Adrenal gland (tissue), 12 donors: ENCODE data around the gene ASCL2. TPM values are rescaled to one million over a fixed set of nuclear protein-coding genes. Genes with fewer than 3 reads are reported as not detected.

Experiments
- DNase-seq, 7 donors: peaks; one replicate each; pipeline ENCODE4 v3.0.0-alpha.2; 2019 to 2020
- H3K27ac ChIP-seq, 5 donors: fragments of 200-600 bp; sonication (generic) in 4 of 5; 1 replicate in 3 of 5; 2 replicates in 2 of 5; pipeline versions ENCODE4 v1.5.1 to v1.8.0; 2016 to 2020; ENCODE audit warnings: mild to moderate bottlenecking in 1 of 5
- H3K27me3 ChIP-seq: fragments of 200-600 bp; 2 replicates; pipeline ENCODE4 v1.8.0; 2021
- H3K36me3 ChIP-seq, 2 donors: fragments of 200-600 bp; replicated peaks in 1 of 2; 1 replicate in 1 of 2; 2 replicates in 1 of 2; pipeline versions ENCODE4 v1.5.1 to v1.8.0; 2018 to 2022
- H3K4me1 ChIP-seq, 2 donors: fragments of 200-600 bp; replicated peaks in 1 of 2; 1 replicate in 1 of 2; 2 replicates in 1 of 2; pipeline versions ENCODE4 v1.5.1 to v1.8.0; 2018 to 2021
- H3K4me3 ChIP-seq, 4 donors: fragments of 200-600 bp; sonication (generic) in 3 of 4; one replicate each; pipeline ENCODE4 v1.5.1; 2016 to 2018
- H3K9me3 ChIP-seq, 3 donors: fragments of 200-600 bp; sonication (generic) in 1 of 3; replicated peaks in 1 of 3; 1 replicate in 2 of 3; 2 replicates in 1 of 3; pipeline versions ENCODE4 v1.5.1 to v1.8.0; 2016 to 2021
- CTCF ChIP-seq, 6 experiments: fragments of 450-650 bp in 4 of 6; fragments of 200-600 bp in 2 of 6; sonication (generic) in 1 of 6; IDR thresholded peaks; 1 replicate in 5 of 6; 2 replicates in 1 of 6; pipeline versions ENCODE4 v1.5.1 to v1.8.0; 2016 to 2021; ENCODE audit warnings: antibody characterized with exemption in 6 of 6, mild to moderate bottlenecking in 2 of 6, moderate library complexity in 1 of 6
- POLR2A ChIP-seq, 2 donors: fragments of 450-650 bp; IDR thresholded peaks; one replicate each; pipeline ENCODE4 v1.6.1; 2017; ENCODE audit warnings: antibody characterized with exemption in 2 of 2, mild to moderate bottlenecking in 2 of 2, moderate library complexity in 1 of 2
- WGBS, 4 donors: extraction: QIAGEN DNeasy Blood & Tissue Kit in 2 of 4; methylation state at CpG; one replicate each; pipeline versions ENCODE4 v1.1.5 to v1.1.7; 2013 to 2017; 5-methylcytosine and 5-hydroxymethylcytosine counted together
- intact Hi-C, 2 donors: fragments of 100-400 bp; cut with DNase I; formaldehyde crosslinking; loops; one replicate each; pipeline versions ENCODE4 v1.14.1 to v1.15.0; 2022 to 2023
- polyA plus RNA-seq, 3 donors: library from polyadenylated mRNA; stranded (reverse); fragments of 200-250 nt in 2 of 3; fragments of 350-450 nt in 1 of 3; fragmentation: Illumina TruSeq in 1 of 3; extraction: RNeasy Lipid Tissue Mini Kit (QIAGEN cat#74804) in 1 of 3; gene quantifications; one replicate each; pipeline ENCODE4 v1.2.3, GENCODE V29; 2013 to 2014
- total RNA-seq, 9 donors: library from RNA; depleted of rRNA in 4 of 9; stranded (reverse); fragments of >200 nt in 4 of 9; fragments of 120-200 nt in 1 of 9; fragmentation: NEBNext Ultra II Directional in 1 of 9; extraction: Animal tissue kit (Norgen Biotek cat#: 25700) in 1 of 9; gene quantifications; one replicate each; pipeline versions ENCODE4 v1.1.0 to v1.2.4, GENCODE V29; 2013 to 2023
- donor health status: healthy with polysubstance abuse.
- donor health status: Bipolar disorder and iron deficiency.
- donor health status: DM: yes; HTN: yes; CAD: no.
- donor health status: DM: no; HTN: no; CAD: no.
- donor health status: DM: no; HTN: no; CAD: no.
- donor health status: DM: yes; HTN: yes; CAD: no.

Gene ASCL2
- total and polyA plus RNA-seq, 12 donors = 0.11 to 2.2 (median 0.77) TPM; not detected in 2

DNA sequence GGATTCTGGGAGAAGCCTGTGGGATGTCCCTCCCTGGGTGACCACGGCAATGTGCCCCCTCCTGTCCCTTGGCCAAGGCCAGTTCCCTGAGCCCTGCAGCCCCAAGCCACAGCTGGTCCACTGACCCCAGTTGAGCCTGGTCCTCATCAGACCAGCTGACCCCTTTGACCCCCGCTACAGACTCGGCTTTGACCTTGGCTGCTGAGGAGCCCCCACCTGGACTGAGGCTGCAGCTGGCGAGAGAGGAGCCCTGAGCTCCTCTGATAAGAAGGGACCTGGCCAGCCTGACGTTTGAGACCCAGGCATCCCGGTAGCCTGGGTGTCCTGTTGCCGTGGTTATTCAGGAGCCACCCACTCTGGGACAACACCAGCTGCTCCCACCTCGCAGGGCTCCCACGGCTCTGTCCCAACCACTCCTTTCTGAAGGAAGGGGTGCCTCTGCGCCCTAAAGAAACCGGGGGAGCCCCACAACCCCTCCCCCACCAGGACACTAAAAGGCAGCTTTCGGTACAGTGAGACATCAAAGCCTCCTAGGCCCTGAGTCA is 3.0 kb downstream of the ASCL2 start:
- H3K36me3 ChIP-seq = no peaks in the 10 kb centered on the region
- intact Hi-C loops = no loop called here
- H3K4me1 ChIP-seq = peaks cover 0 to 14% of the 10 kb centered on the region in 2 donors
- H3K27ac ChIP-seq = no peak overlapping the region
- H3K27me3 ChIP-seq = peaks cover 37% of the 10 kb centered on the region
- TF ChIP-seq CTCF (IDR thresholded peaks at IDR 0.05) (no peak), POLR2A (IDR thresholded peaks at IDR 0.05) (no peak)
- 64 to 78% (median 75%) methylated on average over 3 to 12 of the region's 12 CpGs for WGBS, 4 donors
- no peaks in the 10 kb centered on the region for H3K9me3 ChIP-seq
- no peak overlapping the region for H3K4me3 ChIP-seq
- DNase-seq = no peak

GRCh38 chr11:2266586-2267305 is 3.6 kb downstream of the ASCL2 start:
- TF ChIP-seq CTCF (IDR thresholded peaks at IDR 0.05) = no peak
- no peak for TF ChIP-seq POLR2A (IDR thresholded peaks at IDR 0.05)
- Histone ChIP-seq H3K27me3 (peaks cover 31% of the 10 kb centered on the region), H3K4me3 (no peak overlapping the region), H3K9me3 (no peaks in the 10 kb centered on the region), H3K4me1 (peaks cover 0 to 14% of the 10 kb centered on the region in 2 donors), H3K36me3 (no peaks in the 10 kb centered on the region), H3K27ac (no peak overlapping the region)
- intact Hi-C loops = no loop called here
- DNase-seq = peak in 1 of 7 donors; percentile 41
- WGBS, 4 donors = 89 to 93% (median 91%) methylated on average over 22 to 26 of the region's 26 CpGs

GRCh38 chr11:2265854-2266585 is 4.4 kb downstream of the ASCL2 start:
- intact Hi-C loops = no loop called here
- peak in 1 of 7 donors; percentile 40 for DNase-seq
- Histone ChIP-seq H3K4me1 (peaks cover 0 to 14% of the 10 kb centered on the region in 2 donors), H3K27me3 (peaks cover 24% of the 10 kb centered on the region), H3K36me3 (no peaks in the 10 kb centered on the region), H3K4me3 (no peak overlapping the region), H3K27ac (peak overlapping the region in 2 of 5 donors; percentile 60 to 82), H3K9me3 (no peaks in the 10 kb centered on the region)
- TF ChIP-seq CTCF (IDR thresholded peaks at IDR 0.05) = no peak
- TF ChIP-seq POLR2A (IDR thresholded peaks at IDR 0.05) = no peak
- WGBS, 4 donors = 72 to 81% (median 73%) methylated on average over 19 to 24 of the region's 24 CpGs

GRCh38 chr11:2265396-2265795 is 5.0 kb downstream of the ASCL2 start:
- Histone ChIP-seq H3K27me3 (peaks cover 22% of the 10 kb centered on the region), H3K27ac (peak overlapping the region in 2 of 5 donors; percentile 60 to 82), H3K4me1 (peaks cover 0 to 13% of the 10 kb centered on the region in 2 donors), H3K36me3 (no peaks in the 10 kb centered on the region), H3K9me3 (no peaks in the 10 kb centered on the region), H3K4me3 (no peak overlapping the region)
- no peak for TF ChIP-seq CTCF (IDR thresholded peaks at IDR 0.05)
- TF ChIP-seq POLR2A (IDR thresholded peaks at IDR 0.05) = no peak
- intact Hi-C loops = no loop called here
- 55 to 68% (median 56%) methylated on average over 2 of the region's 2 CpGs for WGBS, 4 donors
- peak in 2 of 7 donors; percentile 27 to 53 for DNase-seq
